ENCODE data around the gene SDK2. TPM values are rescaled to one million over a fixed set of nuclear protein-coding genes. Genes with fewer than 3 reads are reported as not detected.
"Not testable (repeated sequence)": the region's sequence is repeated elsewhere in the genome, so short reads cannot be mapped to it uniquely, and the experiment has no call there.

Gene SDK2
- total and polyA plus RNA-seq, 11 donors: 0.84 to 4.0 (median 2.6) TPM

GRCh38 chr17:73313526-73314127, 330.6 kb downstream of the SDK2 start:
- 85 to 90% (median 86%) methylated on average over 8 of the region's 8 CpGs for WGBS, 4 donors
- no peak for ATAC-seq

DNA sequence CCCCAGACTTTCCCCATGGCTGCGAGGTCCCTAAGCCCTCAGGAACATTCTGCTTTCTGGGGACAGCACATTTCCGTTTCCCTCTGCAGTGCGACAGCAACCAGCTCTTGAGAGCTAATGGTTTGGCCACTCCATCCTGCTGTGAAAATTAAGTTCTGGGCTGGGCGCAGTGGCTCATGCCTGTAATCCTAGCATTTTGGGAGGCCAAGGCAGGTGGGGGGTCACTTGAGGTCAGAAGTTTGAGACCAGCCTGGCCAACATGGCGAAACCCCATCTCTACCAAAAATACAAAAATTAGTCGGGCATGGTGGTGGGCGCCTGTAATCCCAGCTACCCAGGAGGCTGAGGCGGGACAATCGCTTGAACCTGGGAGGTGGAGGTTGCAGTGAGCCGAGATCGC, 331.4 kb downstream of the SDK2 start:
- H3K9me3 ChIP-seq, H3K27me3 ChIP-seq, ATAC-seq, DNase-seq, H3K36me3 ChIP-seq: not testable (repeated sequence)
- peak overlapping the region in 3 of 12 donors; percentile 93 to 100 (median 99) for H3K4me3 ChIP-seq
- intact Hi-C loops (cut with DNase I): loop anchor here in 8 of 10 donors (1.0 to 10.0 kb wide), 4 partner anchors 36 to 58 kb away; no protein-coding TSS in a partner anchor
- peak overlapping the region in 6 of 12 donors; percentile 96 to 100 (median 98) for H3K27ac ChIP-seq
- 77 to 87% (median 83%) methylated on average over 11 of the region's 11 CpGs for WGBS, 4 donors
- peaks cover under 1 to 44% (median 34%) of the 10 kb centered on the region in 12 donors for H3K4me1 ChIP-seq

More at GRCh38 chr17:73313526-73314127, 330.6 kb downstream of the SDK2 start:
- H3K4me3 ChIP-seq: no peak overlapping the region
- no peaks in the 10 kb centered on the region for H3K36me3 ChIP-seq
- peaks cover 0 to 40% (median 28%) of the 10 kb centered on the region in 12 donors for H3K4me1 ChIP-seq
- TF ChIP-seq CTCF (IDR thresholded peaks at IDR 0.05): no peak
- TF ChIP-seq POLR2A (IDR thresholded peaks at IDR 0.05): no peak
- no peak overlapping the region for H3K27ac ChIP-seq
- DNase-seq: no peak
- no peaks in the 10 kb centered on the region for H3K9me3 ChIP-seq
- H3K27me3 ChIP-seq: no peaks in the 10 kb centered on the region
- intact Hi-C loops (cut with DNase I): loop anchor here in 8 of 10 donors (5.0 to 10.0 kb wide), 3 partner anchors 36 to 59 kb away; no protein-coding TSS in a partner anchor

DNA sequence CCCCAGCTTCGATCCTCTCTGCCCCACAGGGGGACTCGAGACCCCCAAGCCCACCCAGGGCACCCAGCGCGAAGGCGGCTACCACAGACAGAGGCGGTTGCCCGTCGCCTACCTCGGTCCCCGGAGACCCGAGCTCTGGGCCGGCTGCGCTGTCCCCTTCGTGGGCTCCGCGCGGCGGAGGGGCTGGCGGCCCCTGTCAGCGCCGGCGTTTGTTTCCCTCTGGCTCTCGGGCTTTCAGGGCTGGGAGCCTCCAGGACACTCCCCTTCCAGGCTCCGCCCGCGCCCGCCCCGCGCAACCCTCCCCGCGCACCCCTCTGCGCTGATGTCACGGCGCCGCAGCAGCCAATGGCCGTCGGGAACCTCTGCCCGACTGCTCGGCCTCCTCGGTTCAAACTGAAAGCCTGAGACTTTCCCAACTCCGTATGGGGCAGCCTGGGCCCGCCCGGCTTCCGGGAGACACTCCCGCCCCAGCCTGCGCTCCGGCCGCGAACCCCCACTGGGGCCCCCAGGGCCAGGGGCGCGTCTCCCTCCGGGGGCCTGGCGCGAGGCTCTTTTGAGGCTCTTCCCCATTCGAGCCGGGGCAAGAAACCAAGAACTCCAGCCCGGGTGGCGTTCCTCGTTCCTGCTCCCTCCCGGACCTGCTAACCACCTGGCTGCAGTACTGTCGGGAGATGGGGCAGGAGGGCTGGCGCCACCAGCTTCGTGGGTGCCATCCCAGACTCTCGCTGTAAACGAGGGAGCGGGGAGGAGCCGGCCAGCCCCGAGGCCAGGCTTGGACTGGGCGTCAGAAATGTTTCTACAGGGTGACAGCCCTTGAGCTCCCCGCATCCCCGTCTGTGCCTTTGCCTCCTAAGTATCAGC, 332.2 kb downstream of the SDK2 start, which contains the start of gene CDC42EP4:
Gene CDC42EP4, minus strand, starts transcription at position 221 of the 861 bp plus-strand sequence. CDS start 25,501 bp downstream, outside the sequence.
- TF ChIP-seq CTCF (IDR thresholded peaks at IDR 0.05): no peak
- peak; percentile 96 to 100 for TF ChIP-seq POLR2A (IDR thresholded peaks at IDR 0.05)
- H3K36me3 ChIP-seq: no peaks in the 10 kb centered on the region
- no peaks in the 10 kb centered on the region for H3K27me3 ChIP-seq
- intact Hi-C loops (cut with DNase I): loop anchor here in 9 of 10 donors (1.0 to 10.0 kb wide), 8 partner anchors 19 to 57 kb away; no protein-coding TSS in a partner anchor
- peak within 1 kb of the TSS; percentile 87 to 100 (median 94) for H3K4me3 ChIP-seq
- peaks cover 6 to 46% (median 36%) of the 10 kb centered on the region in 12 donors for H3K4me1 ChIP-seq
- peak; percentile 91 to 95 (median 92) for ATAC-seq
- DNase-seq: peak; percentile 97 to 98 (median 98)
- no peaks in the 10 kb centered on the region for H3K9me3 ChIP-seq
- peak within 1 kb of the TSS; percentile 94 to 100 (median 98) for H3K27ac ChIP-seq
- 0 to 2% (median 1%) methylated on average over 45 to 71 of the region's 71 CpGs for WGBS, 4 donors

DNA sequence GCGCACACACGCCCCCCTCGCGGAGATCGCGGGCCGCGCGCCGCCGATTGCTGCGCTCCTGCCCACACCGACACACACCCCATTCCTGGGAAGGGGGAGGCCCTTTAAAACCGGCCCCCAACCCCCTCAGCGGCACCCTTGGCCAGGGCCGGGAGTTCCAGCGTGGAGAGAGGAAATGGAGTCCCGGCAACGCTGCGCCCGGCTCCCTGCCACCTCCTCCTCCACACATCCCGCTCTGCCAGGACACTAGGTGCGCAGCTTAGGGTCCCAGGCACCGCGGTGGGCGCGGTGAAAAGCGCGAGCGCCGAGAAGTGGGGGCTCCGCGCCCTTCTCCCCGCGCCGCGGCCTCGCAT, 332.8 kb downstream of the SDK2 start:
- Histone ChIP-seq H3K36me3 (no peaks in the 10 kb centered on the region), H3K27me3 (no peaks in the 10 kb centered on the region), H3K27ac (peak overlapping the region; percentile 94 to 100 (median 98)), H3K4me3 (peak overlapping the region; percentile 87 to 100 (median 94)), H3K4me1 (peaks cover 12 to 48% (median 42%) of the 10 kb centered on the region in 12 donors), H3K9me3 (no peaks in the 10 kb centered on the region)
- intact Hi-C loops (cut with DNase I): loop anchor here in 9 of 10 donors (2.0 to 10.0 kb wide), 7 partner anchors 19 to 57 kb away; no protein-coding TSS in a partner anchor
- DNase-seq: peak in 4 of 5 donors; percentile 58 to 81 (median 59)
- 0 to 1% (median 0%) methylated on average over 24 to 38 of the region's 38 CpGs for WGBS, 4 donors
- TF ChIP-seq CTCF (IDR thresholded peaks at IDR 0.05) (no peak), POLR2A (IDR thresholded peaks at IDR 0.05) (no peak)
- ATAC-seq: peak; percentile 1 to 22 (median 20)
